Activated CD8-positive, alpha-beta T cell treated with anti-CD3 and anti-CD28 coated beads for 36 hours (primary cell): ENCODE measurements around the gene PATL1. TPM values are rescaled to one million over a fixed set of nuclear protein-coding genes. Genes with fewer than 3 reads are reported as not detected.

Experiments used
- ATAC-seq: fragments of 200-7000 bp; cut with Tn5 transposase; one replicate; pipeline ENCODE4 v1.10.0; 2021; ENCODE audit warnings: mild to moderate bottlenecking, moderate library complexity
- CTCF ChIA-PET: fragments of 350-600 bp; sonication (Branson Sonifier 250); formaldehyde crosslinking; loops from one replicate; lab custom pipeline; 2021; ENCODE audit warnings: antibody characterized with exemption; lab: Charles Lee
- POLR2A ChIA-PET: fragments of 350-600 bp; sonication (Branson Sonifier 250); formaldehyde crosslinking; loops from one replicate; lab custom pipeline; 2021; ENCODE audit warnings: antibody characterized with exemption; lab: Charles Lee
- DNase-seq: peaks from one replicate; pipeline ENCODE4 v3.0.0-alpha.2; 2020
- H3K27ac Mint-ChIP-seq: one replicate; pipeline ENCODE4 v1.8.0; 2021; ENCODE audit warnings: mild to moderate bottlenecking, mixed read lengths
- H3K27me3 Mint-ChIP-seq: one replicate; pipeline ENCODE4 v1.8.0; 2021; ENCODE audit warnings: mixed read lengths
- H3K36me3 Mint-ChIP-seq: one replicate; pipeline ENCODE4 v1.8.0; 2021; ENCODE audit warnings: low read depth, mixed read lengths
- H3K4me1 Mint-ChIP-seq: one replicate; pipeline ENCODE4 v1.8.0; 2021; ENCODE audit warnings: low read depth, mixed read lengths
- H3K4me3 Mint-ChIP-seq: one replicate; pipeline ENCODE4 v1.8.0; 2021; ENCODE audit warnings: mild to moderate bottlenecking, moderate library complexity, mixed read lengths
- H3K9me3 Mint-ChIP-seq: one replicate; pipeline ENCODE4 v1.8.0; 2021; ENCODE audit warnings: mixed read lengths
- CTCF ChIP-seq: fragments of 200-600 bp; IDR thresholded peaks from one replicate; pipeline ENCODE4 v1.8.0; 2022; ENCODE audit warnings: antibody characterized with exemption, mild to moderate bottlenecking
- intact Hi-C: fragments of 100-400 bp; cut with micrococcal nuclease; formaldehyde crosslinking; loops from one replicate; pipeline ENCODE4 v1.10.0; 2022
- total RNA-seq, 2 experiments: library from RNA; stranded (reverse); gene quantifications; one replicate each; pipeline ENCODE4 v1.2.3, GENCODE V29; 2021

Gene PATL1
- total RNA-seq, 2 experiments from 2014 or later = 59.5 to 60.6 TPM

GRCh38 chr11:59611570-59612565 lies 57.0 kb downstream of the PATL1 start:
- Mint-ChIP-seq H3K9me3 (no peaks in the 10 kb centered on the region), H3K27ac (no peak overlapping the region), H3K4me3 (no peak overlapping the region), H3K4me1 (peaks cover 44% of the 10 kb centered on the region), H3K36me3 (peaks cover 49% of the 10 kb centered on the region), H3K27me3 (no peaks in the 10 kb centered on the region)
- ChIA-PET CTCF (interaction anchor here (1.3 kb wide), 1 partner anchor 17 kb away, joined by 3 read pairs; no protein-coding TSS in a partner anchor), POLR2A (interaction anchor here (0.6 to 1.3 kb wide), 2 partner anchors 41 to 57 kb away, joined by 3 to 4 read pairs; partner anchors contain the start of gene PATL1)
- intact Hi-C loops = no loop called here
- DNase-seq (no peak), ATAC-seq (no peak)
- no peak for TF ChIP-seq CTCF

GRCh38 chr11:59610289-59610688 lies 58.5 kb downstream of the PATL1 start:
- ChIA-PET CTCF (no interaction called here), POLR2A (interaction anchor here (0.6 to 1.5 kb wide), 6 partner anchors 10 to 58 kb away, joined by 3 to 4 read pairs (median 4); partner anchors contain the start of gene PATL1)
- Mint-ChIP-seq H3K4me3 (no peak overlapping the region), H3K27ac (peak overlapping the region; percentile 30), H3K27me3 (no peaks in the 10 kb centered on the region), H3K4me1 (peaks cover 46% of the 10 kb centered on the region), H3K9me3 (no peaks in the 10 kb centered on the region), H3K36me3 (peaks cover 60% of the 10 kb centered on the region)
- DNase-seq (peak; percentile 32), ATAC-seq (no peak)
- intact Hi-C loops = no loop called here
- no peak for TF ChIP-seq CTCF

GRCh38 chr11:59607703-59608454 lies 61.0 kb downstream of the PATL1 start:
- DNase-seq (no peak), ATAC-seq (no peak)
- intact Hi-C loops = no loop called here
- no peak overlapping the region for H3K27ac Mint-ChIP-seq
- no peak overlapping the region for H3K4me3 Mint-ChIP-seq
- peaks cover 55% of the 10 kb centered on the region for H3K36me3 Mint-ChIP-seq
- ChIA-PET CTCF (interaction anchor here (2.5 kb wide), 1 partner anchor 15 kb away, joined by 6 read pairs; no protein-coding TSS in a partner anchor), POLR2A (interaction anchor here (1.1 to 1.2 kb wide), 2 partner anchors 8 to 38 kb away, joined by 3 read pairs; no protein-coding TSS in a partner anchor)
- H3K27me3 Mint-ChIP-seq = no peaks in the 10 kb centered on the region
- no peaks in the 10 kb centered on the region for H3K9me3 Mint-ChIP-seq
- TF ChIP-seq CTCF = no peak
- peaks cover 33% of the 10 kb centered on the region for H3K4me1 Mint-ChIP-seq

GRCh38 chr11:59602432-59602831 lies 66.4 kb downstream of the PATL1 start:
- TF ChIP-seq CTCF = no peak
- intact Hi-C loops = no loop called here
- no peak overlapping the region for H3K27ac Mint-ChIP-seq
- ChIA-PET POLR2A (no interaction called here), CTCF (interaction anchor here (1.5 kb wide), 1 partner anchor 8 kb away, joined by 6 read pairs; no protein-coding TSS in a partner anchor)
- no peak for ATAC-seq
- H3K27me3 Mint-ChIP-seq = no peaks in the 10 kb centered on the region
- H3K36me3 Mint-ChIP-seq = peaks cover 55% of the 10 kb centered on the region
- H3K4me1 Mint-ChIP-seq = peaks cover 13% of the 10 kb centered on the region
- no peak overlapping the region for H3K4me3 Mint-ChIP-seq
- no peak for DNase-seq
- H3K9me3 Mint-ChIP-seq = no peaks in the 10 kb centered on the region
